Stimulated activated CD8-positive, alpha-beta memory T cell treated with anti-CD3 and anti-CD28 coated beads, Interleukin-12 subunit alpha, Interleukin-12 subunit beta, amount 100 ng/mL, for 1 hour (primary cell): ENCODE measurements around the gene LTK.

Source experiments
- DNase-seq: peaks from one replicate; pipeline ENCODE4 v3.0.0-alpha.2; 2020; ENCODE audit warnings: low read depth

Gene LTK

GRCh38 chr15:41498657-41499056, 15.0 kb downstream of the LTK start:
- DNase-seq: no peak

- no peak for DNase-seq
Observed at GRCh38 chr15:41495736-41496599, 17.7 kb downstream of the LTK start.

GRCh38 chr15:41494922-41495735, 18.5 kb downstream of the LTK start:
- DNase-seq: no peak

- DNase-seq: no peak
Observed at GRCh38 chr15:41494190-41494921, 19.3 kb downstream of the LTK start.

- no peak for DNase-seq
Observed at GRCh38 chr15:41493902-41494189, 19.8 kb downstream of the LTK start.

GRCh38 chr15:41493205-41493901, 20.3 kb downstream of the LTK start, which contains the start of gene ITPKA:
Gene ITPKA (plus strand): TSS chr15:41493874. CDS start chr15:41493928, 54 bp downstream.
- DNase-seq: peak; percentile 65

- no peak for DNase-seq
Observed at GRCh38 chr15:41492597-41493204, 20.9 kb downstream of the LTK start.

- DNase-seq: no peak
Observed at GRCh38 chr15:41491889-41492288, 21.7 kb downstream of the LTK start.

- no peak for DNase-seq
Observed at GRCh38 chr15:41490355-41490754, 23.3 kb downstream of the LTK start.

GRCh38 chr15:41489641-41490040, 24.0 kb downstream of the LTK start:
- DNase-seq: no peak

- no peak for DNase-seq
Observed at GRCh38 chr15:41487802-41488201, 25.8 kb downstream of the LTK start.

GRCh38 chr15:41487381-41487780, 26.2 kb downstream of the LTK start:
- DNase-seq: no peak

- DNase-seq: no peak
Observed at GRCh38 chr15:41486286-41486685, 27.3 kb downstream of the LTK start.

- no peak for DNase-seq
Observed at GRCh38 chr15:41484937-41485625, 28.5 kb downstream of the LTK start.

- no peak for DNase-seq
Observed at GRCh38 chr15:41483519-41483918, 30.1 kb downstream of the LTK start.

- no peak for DNase-seq
Observed at GRCh38 chr15:41483115-41483514, 30.5 kb downstream of the LTK start.

- no peak for DNase-seq
Observed at GRCh38 chr15:41482110-41482877, 31.3 kb downstream of the LTK start.

GRCh38 chr15:41480396-41481140, 33.1 kb downstream of the LTK start:
- no peak for DNase-seq

- DNase-seq: no peak
Observed at GRCh38 chr15:41476416-41477048, 37.1 kb downstream of the LTK start.
